K562 treated with DMSO at 1 percent for 4 hours (cell line): ENCODE data around the gene ADGRL3. TPM values are rescaled to one million over a fixed set of nuclear protein-coding genes. Genes with fewer than 3 reads are reported as not detected.

ENCODE experiments used
- total RNA-seq: library from RNA; unstranded; fragments of 300-600 nt; gene quantifications from 2 replicates; pipeline ENCODE4 v1.2.3, GENCODE V29; 2022; ENCODE audit not compliant: insufficient read depth

Gene ADGRL3
- 0.12 TPM in 1 of 2 replicates, not detected in the other for total RNA-seq

GRCh38 chr4:61200187-61200915 lies at the start of gene ADGRL3:
ADGRL3 (plus strand) TSS chr4:61200326.

